KG1 (cell line): ENCODE results near the gene PLCG1.
A peak's percentile ranks its signal among the peaks of the same experiment; 100 is the strongest.
"Not testable (repeated sequence)": the region's sequence is repeated elsewhere in the genome, so short reads cannot be mapped to it uniquely, and the experiment has no call there.

Experiments used
- DNase-seq: peaks from one replicate; lab custom pipeline; 2025; lab: John Stamatoyannopoulos, UW

Gene PLCG1

GRCh38 chr20:41136680-41137613 is at the start of gene PLCG1:
TSS of gene PLCG1 (plus strand) at chr20:41137543. CDS start at chr20:41137642, 99 bp downstream.
- peak; percentile 49 for DNase-seq

GRCh38 chr20:41087777-41088176 is 49.6 kb upstream of the PLCG1 start:
- DNase-seq: no peak

DNA sequence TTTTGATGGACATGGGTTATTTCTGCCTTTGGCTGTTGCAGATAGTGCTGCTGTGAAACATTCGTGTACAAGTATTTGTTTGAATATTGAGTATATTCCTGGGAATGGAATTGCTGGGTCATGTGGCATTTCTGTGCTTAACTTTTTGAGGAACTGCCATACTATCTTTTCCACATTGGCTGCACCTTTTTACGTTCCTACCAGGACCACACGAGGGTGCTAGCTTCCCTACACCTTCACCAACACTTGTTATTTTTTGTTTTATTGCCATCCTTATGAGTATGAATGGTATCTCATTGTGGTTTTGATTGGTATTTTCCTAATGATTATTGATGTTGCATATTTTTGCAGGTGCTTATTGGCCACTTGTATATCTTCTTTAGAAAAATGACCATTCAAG is 47.8 kb upstream of the PLCG1 start:
- DNase-seq: no peak

GRCh38 chr20:41091927-41092326 is 45.4 kb upstream of the PLCG1 start:
- no peak for DNase-seq

- no peak for DNase-seq
Measured at GRCh38 chr20:41094353-41095055, 42.8 kb upstream of the PLCG1 start.

DNA sequence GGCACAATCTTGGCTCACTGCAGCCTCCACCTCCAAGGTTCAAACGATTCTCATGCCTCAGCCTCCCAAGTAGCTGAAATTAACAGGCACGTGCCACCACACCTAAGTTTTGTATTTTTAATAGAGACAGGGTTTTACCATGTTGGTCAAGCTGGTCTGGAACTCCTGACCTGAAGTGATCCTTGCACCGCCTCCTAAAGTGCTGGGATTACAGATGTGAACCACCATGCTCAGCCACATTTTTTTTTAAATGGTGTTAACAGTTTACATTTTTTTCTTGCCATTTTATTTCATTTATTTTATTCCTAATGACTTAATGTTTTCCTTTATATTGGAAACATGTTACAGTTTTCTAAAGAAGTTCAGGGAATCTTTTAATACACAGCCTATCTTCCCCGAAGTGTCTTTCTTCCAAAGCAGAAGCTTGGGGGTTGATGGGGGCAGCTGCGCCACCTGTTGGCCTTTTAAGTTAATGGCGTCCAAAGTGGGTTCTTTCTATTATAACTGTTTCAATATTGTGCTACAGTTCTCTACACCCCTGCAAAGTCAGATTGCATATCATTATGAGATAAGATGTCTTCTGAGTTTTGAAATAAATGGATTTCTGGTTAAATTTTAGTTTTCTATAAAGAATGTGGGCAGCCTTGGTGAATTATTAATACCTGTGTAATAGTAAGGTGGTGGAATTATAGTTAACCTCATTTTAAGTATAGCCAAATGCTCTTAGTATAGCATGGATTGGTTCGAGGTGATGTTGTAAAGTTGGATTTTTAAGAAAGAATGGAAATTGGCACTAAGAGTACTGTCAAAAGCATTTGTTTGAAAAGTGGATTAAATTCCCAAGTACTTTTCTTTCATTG is 42.0 kb upstream of the PLCG1 start:
- peak; percentile 29 for DNase-seq

DNA sequence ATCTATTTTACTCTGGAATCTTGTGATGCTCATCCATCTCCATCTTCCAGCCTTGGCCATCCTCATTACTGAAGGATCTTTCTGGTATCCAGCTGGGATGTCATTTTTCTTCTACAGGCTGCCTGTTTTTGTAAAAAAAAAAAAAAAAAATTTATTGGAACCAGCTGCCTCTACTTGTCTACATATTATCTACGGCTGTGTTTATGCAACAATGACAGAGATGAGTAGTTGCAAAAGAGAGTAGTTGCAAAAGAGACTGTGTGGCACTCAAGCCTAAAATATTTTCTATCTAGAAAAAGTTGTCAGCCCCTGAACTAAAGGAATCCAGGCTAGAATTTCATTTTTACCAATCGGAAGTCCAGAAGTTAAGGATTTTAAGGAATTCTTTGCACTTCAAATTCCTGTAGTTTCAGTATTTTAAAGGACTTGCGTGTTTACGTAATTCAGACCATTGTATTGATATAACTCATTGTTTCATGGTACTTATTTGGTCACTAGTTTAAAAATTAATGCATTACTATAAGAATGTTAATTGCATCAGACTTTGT is 38.6 kb upstream of the PLCG1 start:
- no peak for DNase-seq

DNA sequence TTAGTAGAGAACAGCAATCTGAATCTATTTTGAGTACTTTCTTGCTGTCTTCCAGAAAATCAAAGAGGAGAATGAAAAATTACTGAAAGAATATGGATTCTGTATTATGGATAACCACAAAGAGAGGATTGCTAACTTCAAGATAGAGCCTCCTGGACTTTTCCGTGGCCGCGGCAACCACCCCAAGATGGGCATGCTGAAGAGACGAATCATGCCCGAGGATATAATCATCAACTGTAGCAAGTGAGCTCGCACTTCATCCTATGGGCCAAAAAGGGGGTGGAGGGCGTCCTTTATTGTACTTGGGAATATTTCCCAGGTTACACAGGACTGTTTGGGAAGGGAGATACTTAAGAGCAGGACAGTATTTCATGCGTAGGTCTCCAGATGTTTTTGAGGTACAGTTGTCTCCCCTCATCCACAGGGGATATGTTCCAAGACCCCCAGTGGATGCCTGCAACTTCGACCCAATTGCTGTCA is 37.3 kb upstream of the PLCG1 start:
- no peak for DNase-seq

DNA sequence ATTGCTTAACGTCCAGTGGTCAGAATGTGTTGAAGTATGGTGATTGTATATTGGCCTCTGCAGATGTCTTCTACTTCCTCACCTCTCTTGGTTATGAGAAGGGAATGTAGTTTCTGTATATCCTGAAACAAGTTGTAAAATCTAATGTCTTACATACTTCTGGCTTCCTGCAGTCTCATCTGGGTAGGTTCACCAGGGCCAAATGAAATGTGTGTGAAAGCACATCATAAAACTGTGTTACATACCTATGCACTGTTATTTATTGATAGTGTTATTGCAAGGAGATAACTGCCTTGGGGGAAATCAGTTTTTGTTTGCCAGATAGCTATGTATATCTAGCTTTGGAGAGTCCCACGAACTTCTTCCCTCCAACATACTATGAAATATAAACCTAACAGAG is 35.7 kb upstream of the PLCG1 start:
- DNase-seq: no peak

GRCh38 chr20:41108531-41108930 is 28.8 kb upstream of the PLCG1 start:
- DNase-seq: no peak

- no peak for DNase-seq
Measured at GRCh38 chr20:41110012-41110411, 27.3 kb upstream of the PLCG1 start.

DNA sequence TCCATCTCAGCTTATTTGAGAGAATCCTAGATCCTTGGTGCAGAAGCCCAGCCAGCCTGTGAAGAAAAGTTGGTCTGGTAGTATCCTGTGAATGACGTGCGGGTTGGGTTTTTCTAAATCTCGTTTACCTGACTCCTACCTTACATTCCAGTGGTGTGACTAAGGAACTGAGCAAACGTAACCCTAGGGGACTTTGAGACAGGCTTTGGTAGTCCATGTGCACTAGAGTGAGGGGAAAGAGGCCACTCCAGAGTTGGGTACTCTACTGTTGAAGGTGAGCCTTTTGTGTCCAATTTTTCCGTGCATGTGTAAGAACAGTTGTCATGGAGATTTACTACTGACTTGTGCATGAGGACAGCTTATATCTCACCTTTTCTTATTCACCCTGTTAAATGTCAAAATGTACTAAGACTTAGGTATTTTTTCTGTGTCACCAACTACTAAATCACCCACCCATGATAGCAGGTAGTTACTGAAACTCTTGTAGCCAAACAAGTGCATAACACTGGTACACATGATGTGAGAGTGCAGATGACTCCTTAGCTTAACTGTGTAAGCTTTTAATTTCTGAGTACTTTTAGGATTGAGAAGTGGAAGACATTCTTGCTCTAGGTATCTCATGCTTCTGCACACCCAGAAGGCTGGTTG is 26.3 kb upstream of the PLCG1 start:
- DNase-seq: no peak

- DNase-seq: no peak
Measured at GRCh38 chr20:41111578-41111951, 25.8 kb upstream of the PLCG1 start.

GRCh38 chr20:41116282-41116956 is 20.9 kb upstream of the PLCG1 start:
- no peak for DNase-seq

GRCh38 chr20:41118159-41118558 is 19.2 kb upstream of the PLCG1 start:
- not testable (repeated sequence) for DNase-seq

- no peak for DNase-seq
Measured at GRCh38 chr20:41118632-41119031, 18.7 kb upstream of the PLCG1 start.

DNA sequence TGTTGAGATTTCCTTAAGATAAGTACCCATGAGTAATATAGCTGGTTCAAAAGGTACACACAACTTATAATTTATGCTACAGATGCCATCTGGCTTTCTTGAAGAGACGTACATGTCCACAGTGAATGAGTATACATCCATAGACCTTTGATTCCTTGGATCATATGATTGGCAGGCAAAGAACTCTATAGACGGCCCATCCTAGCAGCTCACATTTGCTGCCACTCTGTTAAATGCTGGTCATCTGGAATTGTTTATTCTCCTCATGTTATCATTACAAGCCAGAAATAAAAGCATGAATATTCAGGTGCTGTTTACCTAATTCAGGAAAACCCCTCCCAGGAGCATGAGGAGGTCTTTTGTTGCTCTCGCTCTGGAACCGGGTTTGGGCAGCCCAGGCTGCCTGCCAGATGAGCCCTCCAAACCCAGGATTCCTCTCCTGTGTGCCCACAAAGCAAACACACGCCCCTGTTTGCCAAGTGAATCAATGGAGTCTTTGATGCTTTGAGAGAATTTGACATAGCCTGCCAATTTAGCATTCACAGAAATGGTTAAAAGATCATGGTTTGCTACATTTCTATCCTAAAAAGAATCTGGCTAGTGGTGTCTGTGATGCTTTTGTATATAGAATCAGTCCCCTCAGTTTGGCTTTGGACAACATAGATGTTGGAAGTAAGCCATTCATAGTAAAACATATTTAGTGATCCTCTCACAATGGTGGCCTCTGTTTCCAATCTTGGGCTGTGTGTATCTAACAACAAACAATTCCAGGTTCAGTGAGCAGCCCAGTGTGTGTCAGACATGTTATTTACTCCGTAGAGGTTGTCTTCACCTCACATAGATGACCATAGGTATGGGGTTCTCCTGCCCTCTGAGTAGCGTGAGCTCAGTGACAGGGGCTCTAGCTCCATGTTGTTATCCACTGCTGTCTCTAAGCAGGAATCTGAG is 17.5 kb upstream of the PLCG1 start:
- no peak for DNase-seq

DNA sequence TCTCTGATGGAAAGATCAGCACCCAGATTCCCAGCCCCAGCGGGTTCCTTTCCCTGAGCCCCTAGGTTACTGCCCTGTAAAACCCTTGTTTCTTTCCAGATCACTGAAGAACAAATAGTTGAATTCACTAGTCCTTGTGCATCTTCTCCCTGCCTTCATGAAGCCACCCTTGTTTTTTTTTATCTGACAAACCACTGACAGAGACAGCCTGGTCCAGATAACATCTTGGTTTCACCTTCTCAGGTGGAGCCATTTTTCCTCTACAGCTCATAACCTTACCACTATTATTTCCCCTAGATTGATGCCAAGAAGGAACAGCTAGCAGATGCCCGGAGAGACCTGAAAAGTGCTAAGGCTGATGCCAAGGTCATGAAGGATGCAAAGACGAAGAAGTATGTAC is 15.9 kb upstream of the PLCG1 start:
- DNase-seq: no peak

GRCh38 chr20:41123631-41124030 is 13.7 kb upstream of the PLCG1 start:
- DNase-seq: no peak
